HEK293T (cell line): ENCODE results near the gene BCL2L1.

Experiments used
- ARNT ChIP-seq: fragments of 450-650 bp; IDR thresholded peaks from 2 replicates; pipeline ENCODE4 v1.6.1; 2017; ENCODE audit warnings: mild to moderate bottlenecking
- BHLHE40 ChIP-seq: fragments of 450-650 bp; IDR thresholded peaks from 2 replicates; pipeline ENCODE4 v1.6.1; 2016; ENCODE audit warnings: mild to moderate bottlenecking, moderate library complexity, borderline replicate concordance
- CTBP1 ChIP-seq: fragments of 450-650 bp; IDR thresholded peaks from 2 replicates; pipeline ENCODE4 v1.6.1; 2016; ENCODE audit warnings: borderline replicate concordance
- FOXA1 ChIP-seq: fragments of 450-650 bp; IDR thresholded peaks from 2 replicates; pipeline ENCODE4 v1.6.1; 2016; ENCODE audit warnings: mild to moderate bottlenecking
- FOXM1 ChIP-seq: fragments of 450-650 bp; IDR thresholded peaks from 2 replicates; pipeline ENCODE4 v1.6.1; 2017; ENCODE audit warnings: mild to moderate bottlenecking, borderline replicate concordance
- HDGF ChIP-seq: fragments of 450-650 bp; IDR thresholded peaks from 2 replicates; pipeline ENCODE4 v1.6.1; 2017; ENCODE audit warnings: antibody characterized with exemption, borderline replicate concordance
- LEF1 ChIP-seq: fragments of 450-650 bp; IDR thresholded peaks from 2 replicates; pipeline ENCODE4 v1.6.1; 2017; ENCODE audit warnings: mild to moderate bottlenecking, borderline replicate concordance
- NFRKB ChIP-seq: fragments of 450-650 bp; IDR thresholded peaks from 2 replicates; pipeline ENCODE4 v1.6.1; 2016; ENCODE audit warnings: mild to moderate bottlenecking, moderate library complexity
- SP1 ChIP-seq: fragments of 450-650 bp; IDR thresholded peaks from 2 replicates; pipeline ENCODE4 v1.6.1; 2017
- ZNF384 ChIP-seq: fragments of 450-650 bp; IDR thresholded peaks from 2 replicates; pipeline ENCODE4 v1.6.1; 2016

DNA sequence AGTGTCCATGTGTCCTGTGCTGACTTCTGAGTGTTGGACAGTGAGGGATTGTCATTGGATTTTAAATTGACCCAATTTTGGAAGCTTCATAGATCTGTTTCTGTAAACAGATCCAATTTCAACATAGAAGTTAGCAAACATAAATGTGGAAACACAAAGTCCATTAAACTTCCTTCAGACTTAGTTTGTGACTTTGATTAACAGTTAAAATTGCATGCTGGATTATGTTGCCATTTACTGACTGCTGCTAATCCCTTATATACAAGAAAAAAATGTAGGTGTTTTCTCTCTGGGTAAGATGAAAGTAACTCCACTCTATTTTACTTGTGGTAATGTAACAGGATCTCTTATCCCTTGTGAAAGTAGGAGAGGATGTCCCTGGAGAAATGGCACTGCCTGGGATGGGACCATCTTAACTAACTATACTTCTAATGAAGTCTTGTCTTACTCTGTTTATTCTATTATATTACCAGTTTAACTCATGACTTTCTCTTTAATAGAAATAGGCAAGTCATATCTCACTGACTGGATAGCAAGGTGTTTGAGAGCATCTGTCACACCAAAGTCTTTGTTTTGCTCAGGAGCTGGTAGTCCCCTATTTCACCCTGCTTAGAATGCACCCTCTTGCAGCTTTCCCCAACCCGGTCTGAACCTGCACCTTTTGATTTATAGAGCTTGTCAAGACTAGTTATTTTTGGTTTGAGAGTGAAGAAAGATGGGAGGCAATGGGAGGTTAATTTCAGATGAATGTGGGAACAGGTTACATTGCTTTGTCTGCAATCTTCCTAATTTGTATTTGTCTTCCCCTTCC lies 23.6 kb upstream of the BCL2L1 start:
- no peak for TF ChIP-seq BHLHE40
- TF ChIP-seq ARNT = no peak
- no peak for TF ChIP-seq NFRKB
- TF ChIP-seq ZNF384 = no peak
- no peak for TF ChIP-seq CTBP1
- no peak for TF ChIP-seq FOXA1
- TF ChIP-seq LEF1 = no peak
- TF ChIP-seq FOXM1 = no peak
- no peak for TF ChIP-seq HDGF
- no peak for TF ChIP-seq SP1
